RWPE2 (cell line): ENCODE measurements around the gene TBC1D20.

Experiments
- ATAC-seq: fragments of 200-7000 bp; cut with Tn5 transposase; 3 replicates; pipeline ENCODE4 v1.9.1; 2021; ENCODE audit warnings: low read depth
- DNase-seq: peaks from one replicate; pipeline ENCODE4 v3.0.0-alpha.2; 2020; ENCODE audit warnings: low spot score
- H3K27ac ChIP-seq: fragments of 450-650 bp; 2 replicates; pipeline ENCODE4 v1.5.1; 2017; ENCODE audit warnings: mild to moderate bottlenecking; ENCODE audit not compliant: poor library complexity, severe bottlenecking
- H3K27me3 ChIP-seq: fragments of 250-450 bp; sonication (Bioruptor Pico); 2 replicates; pipeline ENCODE4 v1.5.1; 2021; ENCODE audit warnings: mild to moderate bottlenecking, moderate library complexity; ENCODE audit not compliant: insufficient read depth, poor library complexity, severe bottlenecking
- H3K36me3 ChIP-seq: fragments of 250-450 bp; sonication (Bioruptor Pico); 2 replicates; pipeline ENCODE4 v1.5.1; 2020; ENCODE audit warnings: low read depth, mild to moderate bottlenecking, moderate library complexity
- H3K4me1 ChIP-seq: fragments of 250-450 bp; sonication (Bioruptor Pico); 2 replicates; pipeline ENCODE4 v1.5.1; 2021; ENCODE audit warnings: mild to moderate bottlenecking, moderate library complexity; ENCODE audit not compliant: insufficient read depth, poor library complexity, severe bottlenecking
- H3K4me3 ChIP-seq: fragments of 250-450 bp; sonication (Bioruptor Pico); 2 replicates; pipeline ENCODE4 v1.5.1; 2021; ENCODE audit warnings: mild to moderate bottlenecking, moderate library complexity; ENCODE audit not compliant: severe bottlenecking
- H3K9me3 ChIP-seq: fragments of 250-450 bp; sonication (Bioruptor Pico); 2 replicates; pipeline ENCODE4 v1.5.1; 2021; ENCODE audit warnings: mild to moderate bottlenecking, moderate library complexity; ENCODE audit not compliant: severe bottlenecking
- CTCF ChIP-seq: fragments of 450-650 bp; IDR thresholded peaks from one replicate; pipeline ENCODE4 v1.5.1; 2017; ENCODE audit warnings: mild to moderate bottlenecking, moderate library complexity; ENCODE audit not compliant: poor library complexity, severe bottlenecking

The TBC1D20 gene

GRCh38 chr20:487655-488054 lies 25.3 kb upstream of the TBC1D20 start:
- H3K27ac ChIP-seq, result no peak overlapping the region
- no peak overlapping the region for H3K4me3 ChIP-seq
- no peak for TF ChIP-seq CTCF
- H3K27me3 ChIP-seq, result no peaks in the 10 kb centered on the region
- DNase-seq, result no peak
- H3K4me1 ChIP-seq, result no peaks in the 10 kb centered on the region
- H3K9me3 ChIP-seq, result no peaks in the 10 kb centered on the region
- no peak for ATAC-seq
- H3K36me3 ChIP-seq, result peaks cover 92% of the 10 kb centered on the region

- DNase-seq (no peak), ATAC-seq (no peak)
- H3K27me3 ChIP-seq, result no peaks in the 10 kb centered on the region
- no peaks in the 10 kb centered on the region for H3K9me3 ChIP-seq
- no peak overlapping the region for H3K27ac ChIP-seq
- H3K36me3 ChIP-seq, result peaks cover 84% of the 10 kb centered on the region
- H3K4me3 ChIP-seq, result no peak overlapping the region
- no peak for TF ChIP-seq CTCF
- H3K4me1 ChIP-seq, result no peaks in the 10 kb centered on the region
Observed at GRCh38 chr20:483815-484644, 21.7 kb upstream of the TBC1D20 start.

- no peak for TF ChIP-seq CTCF
- Histone ChIP-seq H3K4me1 (no peaks in the 10 kb centered on the region), H3K27me3 (no peaks in the 10 kb centered on the region), H3K36me3 (peaks cover 75% of the 10 kb centered on the region), H3K9me3 (no peaks in the 10 kb centered on the region), H3K27ac (no peak overlapping the region), H3K4me3 (no peak overlapping the region)
- ATAC-seq (no peak), DNase-seq (no peak)
Observed at GRCh38 chr20:481167-481566, 18.8 kb upstream of the TBC1D20 start.

GRCh38 chr20:480044-480443 lies 17.7 kb upstream of the TBC1D20 start:
- H3K4me3 ChIP-seq, result no peak overlapping the region
- no peak for TF ChIP-seq CTCF
- no peaks in the 10 kb centered on the region for H3K27me3 ChIP-seq
- H3K4me1 ChIP-seq, result no peaks in the 10 kb centered on the region
- no peak overlapping the region for H3K27ac ChIP-seq
- peaks cover 72% of the 10 kb centered on the region for H3K36me3 ChIP-seq
- H3K9me3 ChIP-seq, result no peaks in the 10 kb centered on the region
- no peak for ATAC-seq
- DNase-seq, result no peak

GRCh38 chr20:479487-479886 lies 17.2 kb upstream of the TBC1D20 start:
- TF ChIP-seq CTCF, result no peak
- Histone ChIP-seq H3K27ac (no peak overlapping the region), H3K4me3 (no peak overlapping the region), H3K27me3 (no peaks in the 10 kb centered on the region), H3K9me3 (no peaks in the 10 kb centered on the region), H3K36me3 (peaks cover 69% of the 10 kb centered on the region), H3K4me1 (no peaks in the 10 kb centered on the region)
- DNase-seq, result no peak
- ATAC-seq, result no peak
